CD4-positive, alpha-beta T cell (primary cell): ENCODE data around the gene SLC39A8. TPM values are rescaled to one million over a fixed set of nuclear protein-coding genes. Genes with fewer than 3 reads are reported as not detected.

ENCODE experiments used
- ATAC-seq: fragments of 200-7000 bp; cut with Tn5 transposase; one replicate; pipeline ENCODE4 v1.10.0; 2022; ENCODE audit warnings: mild to moderate bottlenecking; ENCODE audit not compliant: poor library complexity
- CTCF ChIA-PET: fragments of 350-600 bp; sonication (Branson Sonifier 250); formaldehyde crosslinking; loops from one replicate; lab custom pipeline; 2021; ENCODE audit warnings: antibody characterized with exemption, inconsistent platforms; lab: Charles Lee
- POLR2A ChIA-PET: fragments of 350-600 bp; sonication (Branson Sonifier 250); formaldehyde crosslinking; loops from one replicate; lab custom pipeline; 2021; ENCODE audit warnings: antibody characterized with exemption, inconsistent platforms; lab: Charles Lee
- DNase-seq, 14 experiments: peaks; one replicate each; pipeline ENCODE4 v3.0.0-alpha.2; 2013 to 2020; ENCODE audit warnings: mixed read lengths in 2 of 14
- H3K27ac ChIP-seq, 2 donors: one replicate each; pipeline versions ENCODE4 v1.5.1 to v1.7.0; 2013; ENCODE audit warnings: low read length in 2 of 2, low read depth in 1 of 2, mild to moderate bottlenecking in 1 of 2
- H3K27me3 ChIP-seq, 2 experiments: 1 replicate in 1 of 2; 2 replicates in 1 of 2; pipeline versions ENCODE4 v1.6.1 to v1.7.0; 2013; ENCODE audit warnings: low read length in 2 of 2, control low read depth in 1 of 2, mild to moderate bottlenecking in 1 of 2, moderate library complexity in 1 of 2; ENCODE audit not compliant: insufficient read depth in 2 of 2, control insufficient read depth in 1 of 2
- H3K36me3 ChIP-seq: one replicate; pipeline ENCODE4 v1.6.1; 2013; ENCODE audit warnings: low read length, control low read depth; ENCODE audit not compliant: insufficient read depth
- H3K4me1 ChIP-seq: one replicate; pipeline ENCODE4 v1.6.1; 2013; ENCODE audit warnings: low read length, control low read depth; ENCODE audit not compliant: insufficient read depth
- H3K4me3 ChIP-seq: one replicate; pipeline ENCODE4 v1.5.1; 2013; ENCODE audit warnings: mild to moderate bottlenecking, low read length, moderate library complexity
- H3K9me3 ChIP-seq, 2 experiments: 1 replicate in 1 of 2; 2 replicates in 1 of 2; pipeline versions ENCODE4 v1.6.1 to v1.7.0; 2013; ENCODE audit warnings: low read length in 2 of 2, mild to moderate bottlenecking in 2 of 2, control low read depth in 1 of 2, moderate library complexity in 1 of 2; ENCODE audit not compliant: control insufficient read depth in 1 of 2, insufficient read depth in 1 of 2
- H3K27ac Mint-ChIP-seq: one replicate; pipeline ENCODE4 v1.8.0; 2020; ENCODE audit warnings: mixed read lengths
- H3K27me3 Mint-ChIP-seq: one replicate; pipeline ENCODE4 v1.8.0; 2021; ENCODE audit warnings: mixed read lengths
- H3K36me3 Mint-ChIP-seq: one replicate; pipeline ENCODE4 v1.8.0; 2021; ENCODE audit warnings: low read depth, mixed read lengths
- H3K4me1 Mint-ChIP-seq: one replicate; pipeline ENCODE4 v1.8.0; 2021; ENCODE audit warnings: low read depth, mixed read lengths
- H3K4me3 Mint-ChIP-seq: one replicate; pipeline ENCODE4 v1.8.0; 2020; ENCODE audit warnings: mild to moderate bottlenecking, mixed read lengths
- H3K9me3 Mint-ChIP-seq: one replicate; pipeline ENCODE4 v1.8.0; 2020; ENCODE audit warnings: mixed read lengths
- intact Hi-C, 2 experiments: fragments of 100-400 bp; cut with DNase I in 1 of 2; cut with micrococcal nuclease in 1 of 2; formaldehyde crosslinking; loops; one replicate each; pipeline versions ENCODE4 v1.15.1 to v1.9.0; 2023 to 2025; cut with DNase I, micrococcal nuclease
- total RNA-seq, 174 experiments: library from RNA in 2 of 174; stranded (reverse) in 2 of 174; gene quantifications; one replicate each; pipeline ENCODE4 v1.2.3 and lab custom pipeline; 2021 to 2026
- TF ChIP-seq, protein P1 (sequence below): fragments of 200-600 bp; IDR thresholded peaks from one replicate; pipeline ENCODE4 v1.8.0; 2022; ENCODE audit warnings: antibody characterized with exemption, mild to moderate bottlenecking

The SLC39A8 gene
- total RNA-seq, 2 experiments from 2014 or later, result 17.9 to 18.0 TPM

DNA sequence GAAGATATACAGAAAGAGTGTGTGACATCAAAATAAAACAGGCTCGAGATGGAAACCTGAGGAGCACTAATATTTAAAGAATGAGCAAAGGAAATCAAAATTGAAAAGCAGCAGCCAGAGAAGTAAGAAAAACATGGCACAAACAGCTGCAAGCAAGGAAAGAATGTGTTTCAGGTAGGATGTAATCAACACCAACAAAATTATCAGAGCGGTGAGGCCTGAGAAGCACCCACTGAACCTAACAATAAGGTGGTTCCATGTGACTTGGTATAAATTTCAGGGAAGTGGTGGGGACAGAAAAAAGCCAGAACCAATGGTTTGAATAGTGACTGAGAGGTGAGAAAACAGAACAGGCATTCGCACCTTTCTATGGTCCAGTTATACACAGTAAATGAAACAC lies 11.5 kb downstream of the SLC39A8 start:
- Histone ChIP-seq H3K4me1 (no peaks in the 10 kb centered on the region), H3K27ac (no peak overlapping the region), H3K27me3 (no peaks in the 10 kb centered on the region), H3K4me3 (no peak overlapping the region), H3K36me3 (peaks cover 4% of the 10 kb centered on the region), H3K9me3 (no peaks in the 10 kb centered on the region)
- Mint-ChIP-seq H3K27ac (no peak overlapping the region), H3K9me3 (no peaks in the 10 kb centered on the region), H3K36me3 (peaks cover 4% of the 10 kb centered on the region), H3K4me1 (peaks cover 74% of the 10 kb centered on the region), H3K27me3 (no peaks in the 10 kb centered on the region), H3K4me3 (no peak overlapping the region)
- ChIA-PET POLR2A (interaction anchor here (1.3 kb wide), 1 partner anchor 11 kb away, joined by 4 read pairs; the partner anchor contains the start of gene SLC39A8), CTCF (no interaction called here)
- DNase-seq, result no peak
- intact Hi-C loops, result no loop called here
- TF ChIP-seq, protein P1, sequence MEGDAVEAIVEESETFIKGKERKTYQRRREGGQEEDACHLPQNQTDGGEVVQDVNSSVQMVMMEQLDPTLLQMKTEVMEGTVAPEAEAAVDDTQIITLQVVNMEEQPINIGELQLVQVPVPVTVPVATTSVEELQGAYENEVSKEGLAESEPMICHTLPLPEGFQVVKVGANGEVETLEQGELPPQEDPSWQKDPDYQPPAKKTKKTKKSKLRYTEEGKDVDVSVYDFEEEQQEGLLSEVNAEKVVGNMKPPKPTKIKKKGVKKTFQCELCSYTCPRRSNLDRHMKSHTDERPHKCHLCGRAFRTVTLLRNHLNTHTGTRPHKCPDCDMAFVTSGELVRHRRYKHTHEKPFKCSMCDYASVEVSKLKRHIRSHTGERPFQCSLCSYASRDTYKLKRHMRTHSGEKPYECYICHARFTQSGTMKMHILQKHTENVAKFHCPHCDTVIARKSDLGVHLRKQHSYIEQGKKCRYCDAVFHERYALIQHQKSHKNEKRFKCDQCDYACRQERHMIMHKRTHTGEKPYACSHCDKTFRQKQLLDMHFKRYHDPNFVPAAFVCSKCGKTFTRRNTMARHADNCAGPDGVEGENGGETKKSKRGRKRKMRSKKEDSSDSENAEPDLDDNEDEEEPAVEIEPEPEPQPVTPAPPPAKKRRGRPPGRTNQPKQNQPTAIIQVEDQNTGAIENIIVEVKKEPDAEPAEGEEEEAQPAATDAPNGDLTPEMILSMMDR, result no peak
- no peak for ATAC-seq

DNA sequence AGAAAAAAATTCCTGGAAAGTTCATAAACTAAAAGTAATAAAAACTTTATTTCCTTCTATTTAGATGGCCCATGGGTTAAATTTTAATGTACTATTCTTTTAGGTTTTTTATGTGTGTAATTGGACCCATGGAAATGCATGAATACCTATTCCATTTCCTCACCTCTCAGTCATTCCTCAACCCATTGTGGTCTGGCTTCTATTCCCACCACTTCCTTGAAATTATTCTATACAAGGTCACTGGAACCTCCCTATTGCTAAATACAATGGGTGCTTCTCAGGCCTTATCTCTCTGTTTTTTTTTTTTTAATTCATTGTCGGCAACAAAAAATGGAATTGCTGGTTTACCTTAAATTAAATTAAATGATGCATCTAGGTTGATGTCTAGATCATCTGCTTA lies 17.2 kb downstream of the SLC39A8 start:
- Mint-ChIP-seq H3K27ac (no peak overlapping the region), H3K36me3 (no peaks in the 10 kb centered on the region), H3K9me3 (no peaks in the 10 kb centered on the region), H3K4me1 (peaks cover 48% of the 10 kb centered on the region), H3K27me3 (no peaks in the 10 kb centered on the region), H3K4me3 (no peak overlapping the region)
- TF ChIP-seq, protein P1, result no peak
- Histone ChIP-seq H3K9me3 (no peaks in the 10 kb centered on the region), H3K36me3 (no peaks in the 10 kb centered on the region), H3K27me3 (no peaks in the 10 kb centered on the region), H3K4me1 (no peaks in the 10 kb centered on the region), H3K27ac (no peak overlapping the region), H3K4me3 (no peak overlapping the region)
- DNase-seq, result no peak
- intact Hi-C loops, result no loop called here
- ATAC-seq, result no peak
- CTCF ChIA-PET, result no interaction called here
- POLR2A ChIA-PET, result no interaction called here

DNA sequence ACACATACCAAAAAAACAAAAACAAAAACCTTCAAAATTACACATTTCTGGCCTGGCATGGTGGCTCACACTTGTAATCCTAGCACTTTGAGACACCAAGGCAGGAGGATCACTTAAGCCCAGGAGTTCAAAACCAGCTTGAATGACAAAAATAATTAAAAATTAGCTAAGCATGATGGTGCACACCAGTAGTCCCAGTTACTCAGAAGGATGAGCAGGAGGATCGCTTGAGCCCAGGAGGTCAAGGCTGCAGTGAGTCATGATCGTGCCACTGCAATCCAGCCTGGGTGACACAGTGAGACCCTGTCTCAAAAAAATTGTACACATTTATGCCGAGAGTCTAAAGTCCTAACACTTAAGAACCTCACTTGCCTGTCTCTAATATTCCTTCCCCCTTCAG lies 18.3 kb downstream of the SLC39A8 start:
- DNase-seq, result no peak
- no peak overlapping the region for H3K27ac Mint-ChIP-seq
- H3K4me3 Mint-ChIP-seq, result no peak overlapping the region
- POLR2A ChIA-PET, result no interaction called here
- TF ChIP-seq, protein P1, result no peak
- Histone ChIP-seq H3K27me3 (no peaks in the 10 kb centered on the region), H3K36me3 (no peaks in the 10 kb centered on the region), H3K4me1 (no peaks in the 10 kb centered on the region), H3K9me3 (no peaks in the 10 kb centered on the region), H3K4me3 (no peak overlapping the region), H3K27ac (no peak overlapping the region)
- no peaks in the 10 kb centered on the region for H3K9me3 Mint-ChIP-seq
- H3K4me1 Mint-ChIP-seq, result peaks cover 49% of the 10 kb centered on the region
- intact Hi-C loops, result no loop called here
- H3K36me3 Mint-ChIP-seq, result no peaks in the 10 kb centered on the region
- CTCF ChIA-PET, result no interaction called here
- ATAC-seq, result no peak
- H3K27me3 Mint-ChIP-seq, result no peaks in the 10 kb centered on the region
